ENCODE data around the gene KIF4B. TPM values are rescaled to one million over a fixed set of nuclear protein-coding genes. Genes with fewer than 3 reads are reported as not detected.
"Not testable (repeated sequence)": the region's sequence is repeated elsewhere in the genome, so short reads cannot be mapped to it uniquely, and the experiment has no call there.

Gene KIF4B
- polyA plus RNA-seq, 1 donor (not counting 4 experiments of a cell fraction or from before 2014, with no cell fraction given): not detected

- no peak for TF ChIP-seq EZH2 (IDR thresholded peaks at IDR 0.05; ENCODE audit: low read length)
- TF ChIP-seq CTCF (optimal IDR thresholded peaks at IDR 0.05 in 1 of 3, IDR thresholded peaks at IDR 0.05 in 1 of 3, conservative IDR thresholded peaks at IDR 0.05 in 1 of 3; ENCODE audit: extremely low read depth in 1 of 3, insufficient read depth in 2 of 3, low read length in 3 of 3): no peak
Measured at GRCh38 chr5:154977409-154977808, 36.1 kb upstream of the KIF4B start.

GRCh38 chr5:154978294-154978693, 35.3 kb upstream of the KIF4B start:
- not testable (repeated sequence) for H4K20me1 ChIP-seq (ENCODE audit: control insufficient read depth, extremely low read depth, insufficient read depth, low read length)

More at GRCh38 chr5:154977409-154977808, 36.1 kb upstream of the KIF4B start:
- no peak overlapping the region for H3K27ac ChIP-seq (ENCODE audit: control insufficient read depth, insufficient read depth, low read length)
- no peaks in the 10 kb centered on the region for H3K9me1 ChIP-seq (ENCODE audit: control insufficient read depth, extremely low read depth, insufficient read depth, low read length)
- no peaks in the 10 kb centered on the region for H4K20me1 ChIP-seq (ENCODE audit: control insufficient read depth, extremely low read depth, insufficient read depth, low read length)
- H3K36me3 ChIP-seq (ENCODE audit: control insufficient read depth in 2 of 2, extremely low read depth in 1 of 2, insufficient read depth in 2 of 2, low read length in 2 of 2): no peaks in the 10 kb centered on the region
- dilution Hi-C loops (cut with MboI; ENCODE audit: extremely low pct_ligation_motif_present, low sequenced_read_pairs): no loop called here
- no peaks in the 10 kb centered on the region for H3K9me3 ChIP-seq (ENCODE audit: control insufficient read depth, low read depth, low read length)
- H3K4me3 ChIP-seq (ENCODE audit: control insufficient read depth in 2 of 3, extremely low read depth in 1 of 3, insufficient read depth in 2 of 3, low read depth in 1 of 3, low read length in 3 of 3): no peak overlapping the region
- no peaks in the 10 kb centered on the region for H3K79me2 ChIP-seq (ENCODE audit: control insufficient read depth, insufficient read depth, low read length)
- H2AFZ ChIP-seq (ENCODE audit: control insufficient read depth, low read length): no peak overlapping the region
- no peaks in the 10 kb centered on the region for H3K27me3 ChIP-seq (ENCODE audit: control insufficient read depth, extremely low read depth, insufficient read depth, low read length)
- DNase-seq (ENCODE audit: low read depth, low spot score): no peak
- no peak for FAIRE-seq
- H3K4me1 ChIP-seq (ENCODE audit: control insufficient read depth, extremely low read depth, insufficient read depth, low read length): no peaks in the 10 kb centered on the region
- H3K4me2 ChIP-seq (ENCODE audit: control insufficient read depth, extremely low read depth, insufficient read depth, low read depth, low read length): no peak overlapping the region
- no peak overlapping the region for H3K9ac ChIP-seq (ENCODE audit: control insufficient read depth, extremely low read depth, insufficient read depth, low read length)

GRCh38 chr5:154984946-154985516, 28.5 kb upstream of the KIF4B start:
- no peaks in the 10 kb centered on the region for H3K9me1 ChIP-seq (ENCODE audit: control insufficient read depth, extremely low read depth, insufficient read depth, low read length)
- dilution Hi-C loops (cut with MboI; ENCODE audit: extremely low pct_ligation_motif_present, low sequenced_read_pairs): no loop called here
- no peaks in the 10 kb centered on the region for H3K36me3 ChIP-seq (ENCODE audit: control insufficient read depth in 2 of 2, extremely low read depth in 1 of 2, insufficient read depth in 2 of 2, low read length in 2 of 2)
- no peak for DNase-seq (ENCODE audit: low read depth, low spot score)
- no peak overlapping the region for H3K9ac ChIP-seq (ENCODE audit: control insufficient read depth, extremely low read depth, insufficient read depth, low read length)
- H3K79me2 ChIP-seq (ENCODE audit: control insufficient read depth, insufficient read depth, low read length): no peaks in the 10 kb centered on the region
- H3K4me3 ChIP-seq (ENCODE audit: control insufficient read depth in 2 of 3, extremely low read depth in 1 of 3, insufficient read depth in 2 of 3, low read depth in 1 of 3, low read length in 3 of 3): no peak overlapping the region
- FAIRE-seq: no peak
- H3K4me1 ChIP-seq (ENCODE audit: control insufficient read depth, extremely low read depth, insufficient read depth, low read length): peaks cover 3% of the 10 kb centered on the region
- H2AFZ ChIP-seq (ENCODE audit: control insufficient read depth, low read length): no peak overlapping the region
- no peak overlapping the region for H3K27ac ChIP-seq (ENCODE audit: control insufficient read depth, insufficient read depth, low read length)
- H3K27me3 ChIP-seq (ENCODE audit: control insufficient read depth, extremely low read depth, insufficient read depth, low read length): no peaks in the 10 kb centered on the region
- no peak overlapping the region for H3K4me2 ChIP-seq (ENCODE audit: control insufficient read depth, extremely low read depth, insufficient read depth, low read depth, low read length)
- no peak for TF ChIP-seq CTCF (optimal IDR thresholded peaks at IDR 0.05 in 1 of 3, IDR thresholded peaks at IDR 0.05 in 1 of 3, conservative IDR thresholded peaks at IDR 0.05 in 1 of 3; ENCODE audit: extremely low read depth in 1 of 3, insufficient read depth in 2 of 3, low read length in 3 of 3)
- TF ChIP-seq EZH2 (IDR thresholded peaks at IDR 0.05; ENCODE audit: low read length): no peak
- no peaks in the 10 kb centered on the region for H3K9me3 ChIP-seq (ENCODE audit: control insufficient read depth, low read depth, low read length)
- no peaks in the 10 kb centered on the region for H4K20me1 ChIP-seq (ENCODE audit: control insufficient read depth, extremely low read depth, insufficient read depth, low read length)

More at GRCh38 chr5:154978294-154978693, 35.3 kb upstream of the KIF4B start:
- dilution Hi-C loops (cut with MboI; ENCODE audit: extremely low pct_ligation_motif_present, low sequenced_read_pairs); H3K9ac ChIP-seq (ENCODE audit: control insufficient read depth, extremely low read depth, insufficient read depth, low read length); DNase-seq (ENCODE audit: low read depth, low spot score); H3K4me2 ChIP-seq (ENCODE audit: control insufficient read depth, extremely low read depth, insufficient read depth, low read depth, low read length); H3K4me3 ChIP-seq (ENCODE audit: control insufficient read depth in 2 of 3, extremely low read depth in 1 of 3, insufficient read depth in 2 of 3, low read depth in 1 of 3, low read length in 3 of 3); H3K36me3 ChIP-seq (ENCODE audit: control insufficient read depth in 2 of 2, extremely low read depth in 1 of 2, insufficient read depth in 2 of 2, low read length in 2 of 2); H3K9me1 ChIP-seq (ENCODE audit: control insufficient read depth, extremely low read depth, insufficient read depth, low read length); H3K4me1 ChIP-seq (ENCODE audit: control insufficient read depth, extremely low read depth, insufficient read depth, low read length); H3K9me3 ChIP-seq (ENCODE audit: control insufficient read depth, low read depth, low read length); FAIRE-seq; H3K27ac ChIP-seq (ENCODE audit: control insufficient read depth, insufficient read depth, low read length); H3K27me3 ChIP-seq (ENCODE audit: control insufficient read depth, extremely low read depth, insufficient read depth, low read length); H2AFZ ChIP-seq (ENCODE audit: control insufficient read depth, low read length); H3K79me2 ChIP-seq (ENCODE audit: control insufficient read depth, insufficient read depth, low read length): not testable (repeated sequence)

All from keratinocyte (primary cell).